ENCODE measurements around the gene ZKSCAN3.

GRCh38 chr6:28315628-28316027 lies 34.1 kb upstream of the ZKSCAN3 start:
- TF ChIP-seq CTCF (conservative IDR thresholded peaks at IDR 0.05) (no peak), ZFX (IDR thresholded peaks at IDR 0.05) (no peak)
